Thyroid gland (tissue), 4 donors: Measurements from ENCODE around the gene NEK6.

Experiments
- CTCF ChIP-seq, 6 experiments: fragments of 200-600 bp in 3 of 6; fragments of 450-650 bp in 3 of 6; sonication (generic) in 3 of 6; IDR thresholded peaks; one replicate each; pipeline ENCODE4 v1.5.1; 2016 to 2019; ENCODE audit warnings: antibody characterized with exemption in 6 of 6, mild to moderate bottlenecking in 2 of 6, inconsistent platforms in 1 of 6, moderate library complexity in 1 of 6
- POLR2A ChIP-seq, 2 donors: fragments of 450-650 bp; IDR thresholded peaks; one replicate each; pipeline ENCODE4 v1.6.1; 2017; ENCODE audit warnings: antibody characterized with exemption in 2 of 2, mild to moderate bottlenecking in 2 of 2, moderate library complexity in 1 of 2

GRCh38 chr9:124228516-124228915 lies 29.2 kb upstream of the NEK6 start:
- TF ChIP-seq CTCF (IDR thresholded peaks at IDR 0.05), result no peak
- no peak for TF ChIP-seq POLR2A (IDR thresholded peaks at IDR 0.05)
